Measurements from ENCODE around the gene IFITM10. TPM values are rescaled to one million over a fixed set of nuclear protein-coding genes. Genes with fewer than 3 reads are reported as not detected.

The IFITM10 gene
- total RNA-seq, 4 donors from 2014 or later = 0.42 to 0.58 (median 0.54) TPM

DNA sequence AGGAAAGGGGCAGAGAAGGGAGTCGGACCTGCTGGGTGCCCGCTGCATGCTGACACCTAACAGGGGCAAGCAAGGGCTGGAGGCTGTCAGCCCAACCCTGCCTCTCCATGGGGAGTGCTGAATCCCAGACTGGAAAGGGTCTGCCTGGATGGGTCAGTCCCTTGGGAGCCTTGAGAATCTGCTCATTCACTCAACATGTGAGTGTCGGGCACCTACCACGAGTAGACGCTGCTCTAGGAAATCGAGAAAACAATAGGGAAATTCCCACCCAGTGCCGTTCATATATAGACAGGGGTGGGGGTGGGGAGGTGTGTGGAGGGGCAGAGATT lies 17.7 kb upstream of the IFITM10 start:
- Histone ChIP-seq H3K27me3 (no peaks in the 10 kb centered on the region), H3K4me3 (no peak overlapping the region), H3K36me3 (no peaks in the 10 kb centered on the region), H3K27ac (replicated peaks in 1 of 4) (no peak overlapping the region), H3K9me3 (no peaks in the 10 kb centered on the region), H3K4me1 (peaks cover 10 to 26% (median 24%) of the 10 kb centered on the region in 4 donors)
- no peak for DNase-seq (ENCODE audit: extremely low spot score)
- TF ChIP-seq POLR2A (IDR thresholded peaks at IDR 0.05; ENCODE audit: low read depth) (no peak), EP300 (IDR thresholded peaks at IDR 0.05) (no peak), POLR2AphosphoS5 (IDR thresholded peaks at IDR 0.05) (no peak)
- TF ChIP-seq, protein P1, sequence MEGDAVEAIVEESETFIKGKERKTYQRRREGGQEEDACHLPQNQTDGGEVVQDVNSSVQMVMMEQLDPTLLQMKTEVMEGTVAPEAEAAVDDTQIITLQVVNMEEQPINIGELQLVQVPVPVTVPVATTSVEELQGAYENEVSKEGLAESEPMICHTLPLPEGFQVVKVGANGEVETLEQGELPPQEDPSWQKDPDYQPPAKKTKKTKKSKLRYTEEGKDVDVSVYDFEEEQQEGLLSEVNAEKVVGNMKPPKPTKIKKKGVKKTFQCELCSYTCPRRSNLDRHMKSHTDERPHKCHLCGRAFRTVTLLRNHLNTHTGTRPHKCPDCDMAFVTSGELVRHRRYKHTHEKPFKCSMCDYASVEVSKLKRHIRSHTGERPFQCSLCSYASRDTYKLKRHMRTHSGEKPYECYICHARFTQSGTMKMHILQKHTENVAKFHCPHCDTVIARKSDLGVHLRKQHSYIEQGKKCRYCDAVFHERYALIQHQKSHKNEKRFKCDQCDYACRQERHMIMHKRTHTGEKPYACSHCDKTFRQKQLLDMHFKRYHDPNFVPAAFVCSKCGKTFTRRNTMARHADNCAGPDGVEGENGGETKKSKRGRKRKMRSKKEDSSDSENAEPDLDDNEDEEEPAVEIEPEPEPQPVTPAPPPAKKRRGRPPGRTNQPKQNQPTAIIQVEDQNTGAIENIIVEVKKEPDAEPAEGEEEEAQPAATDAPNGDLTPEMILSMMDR (IDR thresholded peaks at IDR 0.05) = no peak
- 84% methylated on average over 7 of the region's 7 CpGs for WGBS
- intact Hi-C loops (cut with DNase I) = no loop called here

DNA sequence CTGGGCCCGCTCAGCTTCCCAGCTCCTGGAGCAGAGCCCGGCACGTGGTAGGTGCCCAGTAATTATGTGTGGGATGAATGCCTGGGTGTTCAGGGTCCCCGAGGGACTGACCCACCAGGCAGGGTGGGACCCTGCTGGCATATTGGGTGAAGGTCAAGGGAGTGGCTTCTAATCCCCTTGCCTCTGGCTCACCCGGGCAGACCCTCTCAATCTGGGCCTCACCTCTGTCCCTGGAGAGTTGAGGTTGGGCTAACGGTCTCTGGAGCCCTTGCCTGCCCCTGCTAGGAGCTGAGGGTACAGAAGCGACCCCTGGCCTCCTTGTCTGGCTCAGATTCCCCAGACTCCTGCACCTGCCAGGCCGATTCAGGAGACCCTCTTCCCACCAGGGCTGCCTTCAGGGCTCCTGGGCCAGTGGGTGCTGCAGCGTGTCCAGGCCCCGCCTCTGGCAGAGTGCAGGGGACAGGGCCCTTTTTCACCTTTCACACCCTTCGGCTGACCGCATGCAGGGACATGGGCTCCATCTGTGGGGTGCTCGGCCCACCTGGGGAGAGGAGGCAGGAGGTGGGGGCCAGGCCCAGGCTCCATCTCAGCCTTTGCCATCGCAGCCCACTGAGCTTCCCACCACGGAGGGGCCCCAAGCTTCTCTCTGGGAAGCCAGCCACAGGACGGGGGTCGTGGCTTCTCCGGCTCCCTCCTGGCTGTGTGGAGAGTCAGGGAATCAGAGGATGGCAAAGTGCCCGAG lies 17.2 kb upstream of the IFITM10 start:
- Histone ChIP-seq H3K27me3 (no peaks in the 10 kb centered on the region), H3K4me1 (peaks cover 11 to 26% (median 24%) of the 10 kb centered on the region in 4 donors), H3K4me3 (no peak overlapping the region), H3K9me3 (no peaks in the 10 kb centered on the region), H3K27ac (replicated peaks in 1 of 4) (no peak overlapping the region), H3K36me3 (no peaks in the 10 kb centered on the region)
- no peak for DNase-seq (ENCODE audit: extremely low spot score)
- intact Hi-C loops (cut with DNase I) = no loop called here
- 84% methylated on average over 17 of the region's 19 CpGs for WGBS
- no peak for TF ChIP-seq POLR2AphosphoS5 (IDR thresholded peaks at IDR 0.05)
- no peak for TF ChIP-seq POLR2A (IDR thresholded peaks at IDR 0.05; ENCODE audit: low read depth)
- TF ChIP-seq, protein P1 (IDR thresholded peaks at IDR 0.05) = no peak

DNA sequence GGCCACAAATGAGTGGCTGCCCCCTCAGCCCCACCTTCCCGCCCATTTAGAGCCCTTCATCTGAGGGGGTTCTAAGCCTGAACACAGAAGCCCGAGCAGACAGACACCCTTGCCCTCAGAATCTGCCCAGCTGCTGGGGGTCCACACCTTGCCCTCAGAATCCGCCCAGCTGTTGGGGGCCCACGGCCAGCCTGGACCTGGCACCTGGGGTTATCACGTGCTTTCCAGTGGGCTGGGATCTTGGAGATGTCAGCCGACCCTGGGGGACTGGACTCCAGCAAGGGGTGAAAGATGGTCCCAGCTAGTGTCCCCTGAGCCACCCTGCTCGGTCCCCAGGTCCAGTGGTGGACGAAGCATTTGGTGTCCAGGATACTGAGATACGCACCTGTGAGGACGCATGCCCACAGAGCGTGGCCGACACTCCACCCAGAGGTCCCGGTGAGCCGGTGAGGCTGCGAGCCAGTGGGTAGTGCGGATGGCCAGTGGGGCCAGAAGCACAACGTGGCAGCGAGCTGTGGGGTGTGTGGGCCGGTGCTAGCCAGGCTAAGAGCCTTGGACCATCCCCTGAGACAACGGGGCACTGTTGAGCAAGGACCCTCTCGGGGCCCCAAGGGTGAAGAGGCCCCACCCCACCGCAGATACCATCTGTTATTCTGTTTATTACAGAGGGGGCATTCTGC lies 16.5 kb upstream of the IFITM10 start:
- TF ChIP-seq, protein P1 (IDR thresholded peaks at IDR 0.05) = no peak
- no peak for TF ChIP-seq EP300 (IDR thresholded peaks at IDR 0.05)
- TF ChIP-seq POLR2AphosphoS5 (IDR thresholded peaks at IDR 0.05) = no peak
- no peak for DNase-seq (ENCODE audit: extremely low spot score)
- Histone ChIP-seq H3K4me1 (peaks cover 14 to 26% (median 25%) of the 10 kb centered on the region in 4 donors), H3K27ac (replicated peaks in 1 of 4) (no peak overlapping the region), H3K36me3 (no peaks in the 10 kb centered on the region), H3K4me3 (no peak overlapping the region), H3K9me3 (no peaks in the 10 kb centered on the region), H3K27me3 (no peaks in the 10 kb centered on the region)
- intact Hi-C loops (cut with DNase I) = no loop called here
- WGBS = 95% methylated on average over 22 of the region's 22 CpGs

DNA sequence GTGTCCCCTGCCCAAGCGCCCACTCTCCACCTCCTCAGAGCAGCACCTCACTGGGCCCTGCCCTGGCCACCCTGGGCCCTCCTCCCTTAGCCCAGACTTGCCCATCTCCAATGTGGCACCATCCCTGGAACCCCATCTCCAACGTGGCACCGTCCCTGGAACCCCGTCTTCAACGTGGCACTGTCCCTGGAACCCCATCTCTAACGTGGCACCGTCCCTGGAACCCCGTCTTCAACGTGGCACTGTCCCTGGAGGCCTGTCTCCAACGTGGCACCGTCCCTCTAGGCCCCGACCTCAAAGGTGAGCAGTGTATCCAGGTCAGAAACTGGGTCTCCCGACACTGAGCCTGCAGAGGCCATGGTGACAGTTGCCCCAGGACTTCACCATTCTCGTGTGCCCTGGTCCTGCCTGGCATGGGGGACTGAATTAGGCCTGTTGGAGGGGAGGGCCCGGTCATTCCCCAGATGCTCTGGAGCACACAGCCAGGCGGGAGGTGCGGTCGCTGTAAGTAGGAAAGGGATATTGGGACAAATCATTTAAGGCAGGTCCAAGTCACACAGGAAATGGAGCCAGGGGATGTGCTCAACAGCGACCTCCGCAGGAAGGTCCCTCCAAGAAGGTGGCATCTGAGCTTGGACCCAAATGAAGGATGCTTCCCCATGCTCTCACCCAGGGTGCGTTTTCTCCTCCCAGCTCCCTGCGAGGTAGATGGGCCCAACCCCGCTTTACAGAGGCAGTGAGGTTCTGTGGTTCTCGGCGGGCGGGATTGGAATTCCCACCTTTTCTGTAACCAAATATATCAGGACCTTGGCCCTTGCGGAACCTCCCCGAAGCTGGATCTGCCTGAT lies 15.7 kb upstream of the IFITM10 start:
- peaks cover 22 to 33% (median 32%) of the 10 kb centered on the region in 4 donors for H3K4me1 ChIP-seq
- H3K36me3 ChIP-seq = peaks cover 0 to 5% (median 3%) of the 10 kb centered on the region in 4 donors
- H3K27me3 ChIP-seq = no peaks in the 10 kb centered on the region
- intact Hi-C loops (cut with DNase I) = no loop called here
- no peak overlapping the region for H3K4me3 ChIP-seq
- no peak overlapping the region for H3K27ac ChIP-seq (replicated peaks in 1 of 4)
- DNase-seq (ENCODE audit: extremely low spot score) = no peak
- no peaks in the 10 kb centered on the region for H3K9me3 ChIP-seq
- TF ChIP-seq, protein P1 (IDR thresholded peaks at IDR 0.05) = no peak
- no peak for TF ChIP-seq EP300 (IDR thresholded peaks at IDR 0.05)
- TF ChIP-seq POLR2A (IDR thresholded peaks at IDR 0.05; ENCODE audit: low read depth) = no peak
- no peak for TF ChIP-seq POLR2AphosphoS5 (IDR thresholded peaks at IDR 0.05)
- 88% methylated on average over 19 of the region's 28 CpGs for WGBS

Measured in esophagus muscularis mucosa (tissue), 4 donors.